H9 (cell line): ENCODE results near the gene ACTR2. TPM values are rescaled to one million over a fixed set of nuclear protein-coding genes. Genes with fewer than 3 reads are reported as not detected.

Experiments used
- DNase-seq: peaks from one replicate; pipeline ENCODE4 v3.0.0-alpha.2; 2017
- H2AFZ ChIP-seq: one replicate; pipeline ENCODE4 v1.6.1; 2013; ENCODE audit warnings: mild to moderate bottlenecking, low read length, control low read depth, moderate library complexity
- H2AK5ac ChIP-seq: 2 replicates; pipeline ENCODE4 v1.6.1; 2013; ENCODE audit warnings: low read length, control low read depth, mixed read lengths; ENCODE audit not compliant: insufficient read length
- H2BK120ac ChIP-seq: one replicate; pipeline ENCODE4 v1.6.1; 2013; ENCODE audit warnings: low read depth, mild to moderate bottlenecking, low read length, control low read depth, inconsistent platforms; ENCODE audit not compliant: poor library complexity, severe bottlenecking
- H2BK12ac ChIP-seq: 2 replicates; pipeline ENCODE4 v1.6.1; 2013; ENCODE audit warnings: low read length, control low read depth, mixed read lengths, low read depth; ENCODE audit not compliant: insufficient read length
- H2BK15ac ChIP-seq: 2 replicates; pipeline ENCODE4 v1.6.1; 2013; ENCODE audit warnings: low read depth, low read length, control low read depth
- H2BK20ac ChIP-seq: one replicate; pipeline ENCODE4 v1.6.1; 2013; ENCODE audit warnings: low read depth, mild to moderate bottlenecking, low read length, control low read depth, inconsistent platforms; ENCODE audit not compliant: poor library complexity, severe bottlenecking
- H2BK5ac ChIP-seq: 2 replicates; pipeline ENCODE4 v1.6.1; 2013; ENCODE audit warnings: low read length, control low read depth, mixed read lengths; ENCODE audit not compliant: insufficient read length
- H3K14ac ChIP-seq: 2 replicates; pipeline ENCODE4 v1.6.1; 2013; ENCODE audit warnings: low read length, control low read depth; ENCODE audit not compliant: insufficient read depth
- H3K18ac ChIP-seq: 2 replicates; pipeline ENCODE4 v1.6.1; 2013; ENCODE audit warnings: low read depth, mild to moderate bottlenecking, mixed read lengths, low read length, control low read depth; ENCODE audit not compliant: insufficient read length
- H3K23ac ChIP-seq: 2 replicates; pipeline ENCODE4 v1.6.1; 2013; ENCODE audit warnings: low read length, control low read depth, mixed read lengths, low read depth; ENCODE audit not compliant: insufficient read length
- H3K23me2 ChIP-seq: 2 replicates; pipeline ENCODE4 v1.6.1; 2013; ENCODE audit warnings: low read depth, mild to moderate bottlenecking, mixed read lengths, low read length, control low read depth; ENCODE audit not compliant: insufficient read length, poor library complexity, severe bottlenecking
- H3K27ac ChIP-seq: 2 replicates; pipeline ENCODE4 v1.5.1; 2013; ENCODE audit warnings: low read length, control low read depth, mixed read lengths, low read depth; ENCODE audit not compliant: insufficient read length
- H3K27me3 ChIP-seq: 2 replicates; pipeline ENCODE4 v1.6.1; 2013; ENCODE audit warnings: low read length, control low read depth, inconsistent platforms; ENCODE audit not compliant: insufficient read depth
- H3K4ac ChIP-seq: 2 replicates; pipeline ENCODE4 v1.6.1; 2013; ENCODE audit warnings: low read depth, mild to moderate bottlenecking, control low read depth, inconsistent platforms, low read length, moderate library complexity
- H3K4me1 ChIP-seq: 2 replicates; pipeline ENCODE4 v1.6.1; 2013; ENCODE audit warnings: low read length, control low read depth, inconsistent platforms; ENCODE audit not compliant: insufficient read depth
- H3K4me2 ChIP-seq: 2 replicates; pipeline ENCODE4 v1.6.1; 2013; ENCODE audit warnings: low read length, control low read depth, mixed read lengths; ENCODE audit not compliant: insufficient read length, insufficient read depth
- H3K56ac ChIP-seq: 2 replicates; pipeline ENCODE4 v1.6.1; 2013; ENCODE audit warnings: low read depth, mild to moderate bottlenecking, mixed read lengths, low read length, control low read depth; ENCODE audit not compliant: insufficient read length
- H3K79me1 ChIP-seq: 2 replicates; pipeline ENCODE4 v1.6.1; 2013; ENCODE audit warnings: low read depth, mild to moderate bottlenecking, moderate library complexity, low read length, control low read depth, inconsistent platforms; ENCODE audit not compliant: insufficient read depth, poor library complexity, severe bottlenecking
- H3K79me2 ChIP-seq: 2 replicates; pipeline ENCODE4 v1.6.1; 2013; ENCODE audit warnings: low read length, control low read depth, inconsistent platforms; ENCODE audit not compliant: insufficient read depth
- H3K9ac ChIP-seq: 2 replicates; pipeline ENCODE4 v1.6.1; 2013; ENCODE audit warnings: low read length, control low read depth, mixed read lengths; ENCODE audit not compliant: insufficient read length; ENCODE audit errors: extremely low read depth
- H3K9me3 ChIP-seq: one replicate; pipeline ENCODE4 v1.6.1; 2013; ENCODE audit warnings: low read depth, low read length, inconsistent platforms; ENCODE audit not compliant: control insufficient read depth
- H3T11ph ChIP-seq: one replicate; pipeline ENCODE4 v1.6.1; 2013; ENCODE audit warnings: mild to moderate bottlenecking, low read length, control low read depth, inconsistent platforms
- H4K20me1 ChIP-seq: one replicate; pipeline ENCODE4 v1.6.1; 2013; ENCODE audit not compliant: control insufficient read depth, insufficient read length, insufficient read depth
- H4K5ac ChIP-seq: 2 replicates; pipeline ENCODE4 v1.6.1; 2013; ENCODE audit warnings: low read depth, mild to moderate bottlenecking, mixed read lengths, low read length, control low read depth; ENCODE audit not compliant: insufficient read length
- H4K8ac ChIP-seq: replicated peaks from 2 replicates; pipeline ENCODE4 v1.6.1; 2013; ENCODE audit warnings: low read length, control low read depth, mixed read lengths, low read depth; ENCODE audit not compliant: insufficient read length
- H4K91ac ChIP-seq: 2 replicates; pipeline ENCODE4 v1.6.1; 2013; ENCODE audit warnings: low read depth, mild to moderate bottlenecking, moderate library complexity, mixed read lengths, low read length, control low read depth; ENCODE audit not compliant: insufficient read length
- H3K27ac Mint-ChIP-seq, 3 experiments: 2 replicates in 2 of 3; 3 replicates in 1 of 3; pipeline ENCODE4 v1.8.0; 2020 to 2021; ENCODE audit warnings: mixed read lengths in 3 of 3, mild to moderate bottlenecking in 1 of 3, moderate library complexity in 1 of 3
- H3K27me3 Mint-ChIP-seq: 2 replicates; pipeline ENCODE4 v1.8.0; 2021; ENCODE audit warnings: low read depth, mild to moderate bottlenecking, moderate library complexity, mixed read lengths
- H3K36me3 Mint-ChIP-seq, 3 experiments: 2 replicates in 2 of 3; 3 replicates in 1 of 3; pipeline ENCODE4 v1.8.0; 2020 to 2021; ENCODE audit warnings: low read depth in 3 of 3, mixed read lengths in 3 of 3; ENCODE audit not compliant: insufficient read depth in 1 of 3
- H3K4me1 Mint-ChIP-seq, 2 experiments: 2 replicates each; pipeline ENCODE4 v1.8.0; 2020; ENCODE audit warnings: mixed read lengths in 2 of 2
- H3K4me3 Mint-ChIP-seq, 2 experiments: 2 replicates in 1 of 2; 3 replicates in 1 of 2; pipeline ENCODE4 v1.8.0; 2020 to 2021; ENCODE audit warnings: mild to moderate bottlenecking in 2 of 2, mixed read lengths in 2 of 2, moderate library complexity in 1 of 2
- H3K9me3 Mint-ChIP-seq, 2 experiments: 2 replicates in 1 of 2; 3 replicates in 1 of 2; pipeline ENCODE4 v1.8.0; 2020; ENCODE audit warnings: mild to moderate bottlenecking in 2 of 2, mixed read lengths in 2 of 2, moderate library complexity in 1 of 2
- WGBS: extraction: QIAGEN DNeasy Blood & Tissue Kit; methylation state at CpG from one replicate; pipeline ENCODE4 v1.1.7; 2013; ENCODE audit warnings: missing lambda C conversion rate, low lambda C conversion rate, mixed read lengths; ENCODE audit not compliant: insufficient read length; ENCODE audit errors: extremely low coverage; 5-methylcytosine and 5-hydroxymethylcytosine counted together
- total RNA-seq: library from RNA; stranded (reverse); gene quantifications from 2 replicates; pipeline ENCODE4 v1.2.1, GENCODE V29; 2021
- TF ChIP-seq, protein P1 (sequence below): fragments of 200-600 bp; sonication (generic); conservative IDR thresholded peaks from 3 replicates; pipeline ENCODE4 v1.8.0; 2021; ENCODE audit warnings: antibody characterized with exemption, mild to moderate bottlenecking

The ACTR2 gene
- total RNA-seq, 1 experiment from 2014 or later, result 176 TPM

DNA sequence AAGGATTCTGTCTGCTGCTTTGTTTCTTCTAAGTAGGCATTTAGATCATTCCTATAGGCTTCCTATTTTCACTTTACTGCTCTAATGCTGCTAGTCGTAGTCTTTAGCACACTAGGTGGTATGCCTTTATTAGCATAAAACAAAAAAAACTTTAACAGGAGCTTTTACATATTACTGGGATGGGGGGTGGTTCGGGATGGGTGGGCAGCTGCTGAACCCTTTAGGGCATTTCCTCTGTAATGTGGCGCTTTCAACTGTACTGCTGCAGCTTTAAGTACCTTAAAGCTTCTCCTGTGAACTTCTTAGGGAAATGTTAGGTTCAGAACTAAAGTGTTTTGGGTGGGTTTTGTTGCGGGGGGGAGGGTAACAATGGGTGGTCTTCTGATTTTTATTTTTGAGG, 41.3 kb downstream of the ACTR2 start:
- Mint-ChIP-seq H3K4me3 (no peak overlapping the region), H3K27ac (no peak overlapping the region), H3K4me1 (peaks cover 13 to 14% of the 10 kb centered on the region in 2 experiments), H3K9me3 (no peaks in the 10 kb centered on the region), H3K27me3 (peaks cover 48% of the 10 kb centered on the region), H3K36me3 (peaks cover 11 to 61% (median 33%) of the 10 kb centered on the region in 3 experiments; a peak in 6 of 7 replicates)
- no peak overlapping the region for H3K27ac ChIP-seq
- H3K23ac ChIP-seq, result no peak overlapping the region
- H3K79me2 ChIP-seq, result no peaks in the 10 kb centered on the region
- no peak overlapping the region for H3K4ac ChIP-seq
- no peaks in the 10 kb centered on the region for H4K20me1 ChIP-seq
- H3K18ac ChIP-seq, result no peak overlapping the region
- no peak overlapping the region for H4K5ac ChIP-seq
- no peaks in the 10 kb centered on the region for H3K9me3 ChIP-seq
- H3K9ac ChIP-seq, result no peak overlapping the region
- H2BK12ac ChIP-seq, result no peak overlapping the region
- no peak overlapping the region for H3K4me2 ChIP-seq
- H3K79me1 ChIP-seq, result no peaks in the 10 kb centered on the region
- H2BK15ac ChIP-seq, result no peak overlapping the region
- H4K8ac ChIP-seq, result no peak overlapping the region
- WGBS, result no CpG with 5 or more reads among the region's 4 CpGs
- H3K27me3 ChIP-seq, result peaks cover 10% of the 10 kb centered on the region; the same call in 1 of the 2 replicates
- no peak for DNase-seq
- no peak overlapping the region for H3K14ac ChIP-seq
- no peak overlapping the region for H3K56ac ChIP-seq
- H4K91ac ChIP-seq, result no peak overlapping the region
- H3K4me1 ChIP-seq, result no peaks in the 10 kb centered on the region; the same call in 1 of the 2 replicates
- no peak overlapping the region for H2BK5ac ChIP-seq
- no peaks in the 10 kb centered on the region for H3K23me2 ChIP-seq
- H3T11ph ChIP-seq, result no peak overlapping the region
- no peak overlapping the region for H2BK20ac ChIP-seq
- no peak overlapping the region for H2AK5ac ChIP-seq
- no peak overlapping the region for H2AFZ ChIP-seq
- no peak overlapping the region for H2BK120ac ChIP-seq
- TF ChIP-seq, protein P1, sequence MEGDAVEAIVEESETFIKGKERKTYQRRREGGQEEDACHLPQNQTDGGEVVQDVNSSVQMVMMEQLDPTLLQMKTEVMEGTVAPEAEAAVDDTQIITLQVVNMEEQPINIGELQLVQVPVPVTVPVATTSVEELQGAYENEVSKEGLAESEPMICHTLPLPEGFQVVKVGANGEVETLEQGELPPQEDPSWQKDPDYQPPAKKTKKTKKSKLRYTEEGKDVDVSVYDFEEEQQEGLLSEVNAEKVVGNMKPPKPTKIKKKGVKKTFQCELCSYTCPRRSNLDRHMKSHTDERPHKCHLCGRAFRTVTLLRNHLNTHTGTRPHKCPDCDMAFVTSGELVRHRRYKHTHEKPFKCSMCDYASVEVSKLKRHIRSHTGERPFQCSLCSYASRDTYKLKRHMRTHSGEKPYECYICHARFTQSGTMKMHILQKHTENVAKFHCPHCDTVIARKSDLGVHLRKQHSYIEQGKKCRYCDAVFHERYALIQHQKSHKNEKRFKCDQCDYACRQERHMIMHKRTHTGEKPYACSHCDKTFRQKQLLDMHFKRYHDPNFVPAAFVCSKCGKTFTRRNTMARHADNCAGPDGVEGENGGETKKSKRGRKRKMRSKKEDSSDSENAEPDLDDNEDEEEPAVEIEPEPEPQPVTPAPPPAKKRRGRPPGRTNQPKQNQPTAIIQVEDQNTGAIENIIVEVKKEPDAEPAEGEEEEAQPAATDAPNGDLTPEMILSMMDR, result no peak
